ENCODE results near the gene LMBR1L.

LMBR1L gene

GRCh38 chr12:49109641-49110463 lies 795 bp downstream of the LMBR1L start:
- DNase-seq = no peak

DNA sequence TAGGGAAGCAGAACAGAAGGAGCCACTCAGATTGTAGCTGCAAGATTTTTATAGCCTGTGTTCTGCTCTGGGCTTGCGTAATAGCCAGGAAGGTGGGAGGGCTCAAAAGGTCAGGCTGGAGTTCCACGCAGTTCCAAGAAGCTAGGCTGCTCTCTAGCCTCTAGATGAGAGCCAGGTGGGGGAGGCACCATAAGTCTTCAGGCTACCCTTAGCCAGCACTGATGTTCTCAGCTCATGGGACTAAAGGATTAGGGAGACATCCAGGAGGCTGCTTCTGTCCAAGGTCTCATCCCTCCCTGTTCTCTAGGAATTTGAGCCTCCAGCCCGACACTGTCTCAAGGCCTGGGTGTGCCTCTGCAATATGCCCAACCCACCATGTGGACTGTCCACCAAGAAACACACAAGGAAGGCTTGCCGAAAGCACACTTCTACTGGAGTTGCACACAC lies 1.7 kb downstream of the LMBR1L start:
- DNase-seq = no peak

GRCh38 chr12:49105504-49106084 lies 5.1 kb downstream of the LMBR1L start:
- DNase-seq = no peak

GRCh38 chr12:49104822-49105221 lies 5.8 kb downstream of the LMBR1L start:
- no peak for DNase-seq

- no peak for DNase-seq
Observed at GRCh38 chr12:49100380-49100779, 10.3 kb downstream of the LMBR1L start.

DNA sequence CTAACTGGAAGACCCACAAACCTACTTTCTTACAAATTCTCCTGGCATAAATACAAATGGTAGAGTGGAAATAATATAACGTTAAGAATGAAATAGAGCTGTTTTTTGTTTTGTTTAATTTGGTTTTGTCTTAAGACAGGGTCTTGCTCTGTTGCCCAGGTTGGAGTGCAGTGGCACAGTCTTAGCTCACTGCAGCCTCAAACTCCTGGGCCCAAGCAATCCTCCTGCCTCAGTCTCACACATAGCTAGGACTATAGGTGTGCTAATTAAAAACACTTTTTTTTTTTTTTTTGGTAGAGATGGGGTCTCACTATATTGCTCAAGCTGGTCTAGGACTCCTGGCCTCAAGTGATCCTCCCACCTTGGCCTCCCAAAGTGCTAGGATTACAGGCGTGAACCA lies 11.9 kb downstream of the LMBR1L start:
- no peak for DNase-seq

- DNase-seq = no peak
Observed at GRCh38 chr12:49098035-49098451, 12.6 kb downstream of the LMBR1L start.

DNA sequence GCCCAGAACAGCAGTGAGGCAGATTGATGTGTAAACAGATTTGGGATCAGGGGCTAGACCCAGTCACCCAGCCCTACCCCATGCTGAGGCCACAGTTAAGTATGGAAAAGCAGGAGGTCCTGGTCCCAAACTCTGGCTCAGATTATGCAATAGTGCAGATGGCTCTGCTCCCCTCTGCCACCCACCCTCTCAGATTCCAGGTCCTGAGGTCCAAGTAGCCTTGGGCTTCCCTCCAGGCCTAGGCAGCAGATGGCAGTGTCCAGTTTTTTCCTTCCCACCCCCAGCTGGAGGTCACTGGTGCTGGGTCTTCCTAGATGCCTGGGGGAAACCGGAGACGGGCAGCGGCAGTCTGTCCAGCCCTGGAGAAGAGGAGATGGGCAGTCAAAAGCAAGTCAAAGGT lies 13.3 kb downstream of the LMBR1L start:
- no peak for DNase-seq

- no peak for DNase-seq
Observed at GRCh38 chr12:49094975-49095365, 15.7 kb downstream of the LMBR1L start.

DNA sequence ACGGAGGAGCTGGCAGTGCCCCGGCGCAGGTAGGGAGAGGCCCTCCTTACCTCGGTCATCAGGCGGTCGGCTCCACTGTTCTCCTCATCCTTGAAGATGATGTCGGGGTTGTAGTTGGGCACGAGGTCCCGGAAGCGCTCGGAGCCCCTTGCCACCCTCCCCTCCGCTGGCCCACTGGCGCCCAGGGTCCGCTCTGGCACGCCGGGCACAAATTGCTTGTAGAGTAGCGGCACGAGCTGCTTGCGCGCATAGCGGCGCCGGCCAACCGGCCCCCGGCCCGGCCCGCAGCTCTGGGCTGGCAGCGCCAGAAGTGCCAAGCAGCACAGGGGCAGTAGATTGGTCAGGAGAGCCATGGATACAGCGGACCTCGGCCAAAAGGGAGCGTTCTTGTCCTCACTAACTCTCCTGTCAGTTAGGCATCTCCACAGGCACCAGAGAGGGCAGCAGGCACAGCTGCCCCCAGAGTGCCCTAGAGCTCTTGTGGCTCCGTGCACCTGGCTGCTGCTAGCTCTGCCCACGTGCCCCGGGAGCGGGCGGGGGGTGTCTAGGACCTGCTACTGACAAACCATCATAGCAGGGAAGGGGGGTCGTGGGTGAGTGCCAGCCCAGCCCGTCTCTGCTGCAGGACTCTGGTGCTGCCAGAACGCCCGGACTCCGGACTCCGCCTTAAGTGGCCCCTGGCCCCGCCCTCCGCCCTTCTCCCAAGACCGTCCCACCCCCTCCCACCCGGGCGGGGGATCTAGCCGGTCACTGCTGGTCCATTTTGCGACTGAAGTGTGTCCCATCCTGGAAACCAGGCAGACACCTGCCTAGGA lies 16.3 kb downstream of the LMBR1L start, which contains the start of gene DHH:
DHH (minus strand) TSS at position 642 of the 815 bp plus-strand sequence; CDS start at position 353, 289 bp downstream.
- no peak for DNase-seq

DNA sequence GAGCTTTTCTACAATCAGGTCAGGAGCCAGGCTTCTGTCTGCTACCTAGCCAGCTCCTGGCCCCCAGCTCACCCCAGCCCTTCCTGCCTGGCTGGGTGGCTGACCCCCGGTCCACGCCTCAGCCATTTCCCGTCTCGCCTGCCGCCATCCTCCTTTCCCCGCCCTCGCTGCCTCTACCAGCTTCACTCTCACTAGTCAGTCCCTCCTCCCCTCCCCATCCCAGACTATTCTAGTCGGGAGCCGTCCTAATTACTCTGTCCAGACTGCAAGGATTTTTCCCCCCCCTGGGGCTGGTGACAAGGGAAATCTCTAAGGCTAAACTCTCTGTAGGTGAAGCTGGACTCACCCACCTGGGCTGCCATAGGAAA lies 16.9 kb downstream of the LMBR1L start:
- no peak for DNase-seq

- no peak for DNase-seq
Observed at GRCh38 chr12:49092816-49093406, 17.7 kb downstream of the LMBR1L start.

- no peak for DNase-seq
Observed at GRCh38 chr12:49092086-49092815, 18.4 kb downstream of the LMBR1L start.

GRCh38 chr12:49091836-49092085 lies 18.9 kb downstream of the LMBR1L start:
- DNase-seq = no peak

DNA sequence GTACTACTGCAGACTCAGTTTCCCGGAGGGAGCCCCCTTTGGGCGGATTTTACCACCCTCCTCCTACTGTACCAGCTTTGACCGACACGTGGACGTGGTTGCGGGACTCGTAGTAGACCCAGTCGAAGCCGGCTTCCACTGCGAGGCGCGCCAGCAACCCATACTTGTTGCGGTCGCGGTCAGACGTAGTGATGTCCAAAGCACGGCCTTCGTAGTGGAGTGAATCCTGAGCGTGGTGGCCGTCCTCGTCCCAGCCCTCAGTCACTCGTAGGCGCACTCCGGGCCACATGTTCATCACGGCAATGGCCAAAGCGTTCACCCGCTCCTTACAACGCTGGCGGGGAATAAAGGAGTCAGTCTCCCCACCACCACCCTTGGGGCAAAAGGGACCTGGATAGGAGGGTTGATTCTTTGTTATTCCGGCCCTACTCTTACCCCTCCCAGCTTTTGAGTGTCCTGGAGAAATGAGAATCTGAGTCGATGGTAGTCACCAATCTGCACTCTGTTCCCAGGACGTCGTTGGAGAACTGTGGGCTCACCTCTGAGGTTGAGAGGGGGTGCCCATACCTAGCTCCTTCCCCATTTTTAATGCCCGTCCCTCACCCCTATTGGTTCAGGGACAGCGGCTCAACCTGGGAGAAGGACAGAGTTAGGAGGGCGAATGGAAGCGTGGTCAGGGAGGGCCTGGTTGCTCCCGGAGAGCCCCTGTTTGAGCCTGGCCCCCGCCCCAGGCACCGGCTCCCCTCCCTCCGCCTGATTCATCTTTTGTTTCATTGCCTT lies 19.4 kb downstream of the LMBR1L start:
- no peak for DNase-seq

GRCh38 chr12:49089821-49090773 lies 20.6 kb downstream of the LMBR1L start:
- DNase-seq = no peak

DNA sequence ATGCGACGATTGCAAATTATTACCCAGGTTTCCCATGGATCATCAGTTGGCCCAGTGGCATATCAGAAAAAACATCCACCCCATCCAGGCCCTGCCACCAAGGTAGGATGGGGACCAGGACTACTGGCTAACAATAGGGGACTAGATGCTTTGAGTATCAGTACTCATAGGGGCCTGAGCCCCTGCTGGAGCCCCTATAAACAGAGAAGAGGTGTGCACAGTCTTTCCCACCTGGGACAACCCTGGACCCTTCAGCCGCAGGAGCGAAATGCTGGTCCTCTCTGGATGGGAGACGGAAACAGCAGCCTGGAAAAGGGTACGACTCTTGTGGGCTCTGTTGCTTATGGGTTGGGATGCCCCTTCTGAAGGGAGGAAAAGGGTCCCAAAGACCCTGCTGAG lies 21.7 kb downstream of the LMBR1L start:
- DNase-seq = no peak

DNA sequence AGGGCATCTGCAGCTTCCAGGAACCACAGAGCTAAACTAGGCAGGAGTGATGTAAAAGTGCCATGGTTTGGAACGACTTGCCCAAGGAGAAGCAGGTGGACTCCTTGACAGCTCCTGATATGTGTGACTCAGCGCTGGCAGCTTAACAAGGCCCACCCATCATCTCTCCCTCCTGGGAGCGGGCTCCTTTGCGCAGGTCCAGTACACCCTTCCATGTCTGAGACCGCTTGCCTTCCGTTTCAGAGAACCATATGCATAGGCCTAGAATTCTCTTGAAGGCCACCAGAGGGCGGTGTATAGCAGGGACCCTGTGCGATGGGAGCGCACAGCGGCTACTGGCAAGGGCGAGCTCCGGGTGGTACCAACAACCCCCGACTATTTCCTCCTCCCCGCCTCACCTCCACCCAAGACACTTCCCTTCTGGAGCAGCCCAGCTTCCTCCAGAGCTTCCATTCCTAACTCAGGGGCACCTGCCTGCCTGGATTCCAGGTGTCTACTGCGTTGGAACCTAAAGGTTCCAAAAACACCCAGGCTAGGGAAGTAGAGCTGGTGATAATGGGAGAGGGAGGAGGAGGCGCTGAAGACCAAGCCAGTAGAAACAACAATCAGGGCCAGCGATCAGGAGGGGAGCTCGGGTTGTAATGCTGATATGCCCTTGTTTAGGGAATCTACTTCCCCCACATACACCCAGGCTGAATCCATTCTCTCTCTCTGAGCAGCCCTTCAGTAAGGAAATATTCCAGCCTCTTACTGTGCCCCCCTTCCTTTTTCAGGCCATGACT lies 22.3 kb downstream of the LMBR1L start:
- peak; percentile 56 to 83 for DNase-seq

- DNase-seq = no peak
Observed at GRCh38 chr12:49086116-49086515, 24.5 kb downstream of the LMBR1L start.

GRCh38 chr12:49084438-49084837 lies 26.2 kb downstream of the LMBR1L start:
- DNase-seq = no peak
